HL-60 (cell line): ENCODE data around the gene CDH23.

ENCODE experiments used
- DNase-seq, 2 experiments: peaks; one replicate each; pipeline ENCODE4 v3.0.0-alpha.2; 2010 to 2020; ENCODE audit warnings: low read depth in 1 of 2, low spot score in 1 of 2
- H3K27ac ChIP-seq: fragments of 250-450 bp; sonication (Bioruptor Pico); replicated peaks from 2 replicates; pipeline ENCODE4 v1.5.1; 2020; ENCODE audit warnings: mild to moderate bottlenecking, moderate library complexity
- H3K27me3 ChIP-seq: fragments of 250-450 bp; sonication (Bioruptor Pico); 2 replicates; pipeline ENCODE4 v1.5.1; 2021; ENCODE audit warnings: mild to moderate bottlenecking, moderate library complexity; ENCODE audit not compliant: insufficient read depth, poor library complexity, severe bottlenecking
- H3K4me3 ChIP-seq: replicated peaks from 2 replicates; pipeline ENCODE4 v1.5.1; 2011; ENCODE audit warnings: mild to moderate bottlenecking, control low read depth, low read length; ENCODE audit not compliant: insufficient read depth
- GABPA ChIP-seq: IDR thresholded peaks from 2 replicates; pipeline ENCODE4 v1.6.1; 2012; ENCODE audit warnings: low read depth
- POLR2AphosphoS5 ChIP-seq: IDR thresholded peaks from 2 replicates; pipeline ENCODE4 v1.6.1; 2012; ENCODE audit warnings: low read depth
- SPI1 ChIP-seq: IDR thresholded peaks from 2 replicates; pipeline ENCODE4 v1.6.1; 2012; ENCODE audit warnings: low read depth, mild to moderate bottlenecking, borderline replicate concordance
- TF ChIP-seq, protein P1 (sequence below): IDR thresholded peaks from one replicate; pipeline ENCODE4 v1.5.1; 2011; ENCODE audit warnings: low read length, control low read depth, inconsistent platforms; ENCODE audit not compliant: insufficient read depth
- TF ChIP-seq, protein P2 (sequence below): IDR thresholded peaks from 2 replicates; pipeline ENCODE4 v1.6.1; 2012; ENCODE audit warnings: low read depth; ENCODE audit not compliant: insufficient replicate concordance

CDH23 gene

GRCh38 chr10:71424496-71425194 lies 27.9 kb downstream of the CDH23 start:
- DNase-seq = no peak
- H3K4me3 ChIP-seq = no peak overlapping the region
- TF ChIP-seq GABPA (no peak), POLR2AphosphoS5 (no peak), SPI1 (no peak)
- TF ChIP-seq, protein P1, sequence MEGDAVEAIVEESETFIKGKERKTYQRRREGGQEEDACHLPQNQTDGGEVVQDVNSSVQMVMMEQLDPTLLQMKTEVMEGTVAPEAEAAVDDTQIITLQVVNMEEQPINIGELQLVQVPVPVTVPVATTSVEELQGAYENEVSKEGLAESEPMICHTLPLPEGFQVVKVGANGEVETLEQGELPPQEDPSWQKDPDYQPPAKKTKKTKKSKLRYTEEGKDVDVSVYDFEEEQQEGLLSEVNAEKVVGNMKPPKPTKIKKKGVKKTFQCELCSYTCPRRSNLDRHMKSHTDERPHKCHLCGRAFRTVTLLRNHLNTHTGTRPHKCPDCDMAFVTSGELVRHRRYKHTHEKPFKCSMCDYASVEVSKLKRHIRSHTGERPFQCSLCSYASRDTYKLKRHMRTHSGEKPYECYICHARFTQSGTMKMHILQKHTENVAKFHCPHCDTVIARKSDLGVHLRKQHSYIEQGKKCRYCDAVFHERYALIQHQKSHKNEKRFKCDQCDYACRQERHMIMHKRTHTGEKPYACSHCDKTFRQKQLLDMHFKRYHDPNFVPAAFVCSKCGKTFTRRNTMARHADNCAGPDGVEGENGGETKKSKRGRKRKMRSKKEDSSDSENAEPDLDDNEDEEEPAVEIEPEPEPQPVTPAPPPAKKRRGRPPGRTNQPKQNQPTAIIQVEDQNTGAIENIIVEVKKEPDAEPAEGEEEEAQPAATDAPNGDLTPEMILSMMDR = no peak
- TF ChIP-seq, protein P2, sequence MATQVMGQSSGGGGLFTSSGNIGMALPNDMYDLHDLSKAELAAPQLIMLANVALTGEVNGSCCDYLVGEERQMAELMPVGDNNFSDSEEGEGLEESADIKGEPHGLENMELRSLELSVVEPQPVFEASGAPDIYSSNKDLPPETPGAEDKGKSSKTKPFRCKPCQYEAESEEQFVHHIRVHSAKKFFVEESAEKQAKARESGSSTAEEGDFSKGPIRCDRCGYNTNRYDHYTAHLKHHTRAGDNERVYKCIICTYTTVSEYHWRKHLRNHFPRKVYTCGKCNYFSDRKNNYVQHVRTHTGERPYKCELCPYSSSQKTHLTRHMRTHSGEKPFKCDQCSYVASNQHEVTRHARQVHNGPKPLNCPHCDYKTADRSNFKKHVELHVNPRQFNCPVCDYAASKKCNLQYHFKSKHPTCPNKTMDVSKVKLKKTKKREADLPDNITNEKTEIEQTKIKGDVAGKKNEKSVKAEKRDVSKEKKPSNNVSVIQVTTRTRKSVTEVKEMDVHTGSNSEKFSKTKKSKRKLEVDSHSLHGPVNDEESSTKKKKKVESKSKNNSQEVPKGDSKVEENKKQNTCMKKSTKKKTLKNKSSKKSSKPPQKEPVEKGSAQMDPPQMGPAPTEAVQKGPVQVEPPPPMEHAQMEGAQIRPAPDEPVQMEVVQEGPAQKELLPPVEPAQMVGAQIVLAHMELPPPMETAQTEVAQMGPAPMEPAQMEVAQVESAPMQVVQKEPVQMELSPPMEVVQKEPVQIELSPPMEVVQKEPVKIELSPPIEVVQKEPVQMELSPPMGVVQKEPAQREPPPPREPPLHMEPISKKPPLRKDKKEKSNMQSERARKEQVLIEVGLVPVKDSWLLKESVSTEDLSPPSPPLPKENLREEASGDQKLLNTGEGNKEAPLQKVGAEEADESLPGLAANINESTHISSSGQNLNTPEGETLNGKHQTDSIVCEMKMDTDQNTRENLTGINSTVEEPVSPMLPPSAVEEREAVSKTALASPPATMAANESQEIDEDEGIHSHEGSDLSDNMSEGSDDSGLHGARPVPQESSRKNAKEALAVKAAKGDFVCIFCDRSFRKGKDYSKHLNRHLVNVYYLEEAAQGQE = no peak
- H3K27me3 ChIP-seq = no peaks in the 10 kb centered on the region
- H3K27ac ChIP-seq = no peak overlapping the region

- Histone ChIP-seq H3K4me3 (no peak overlapping the region), H3K27ac (no peak overlapping the region), H3K27me3 (no peaks in the 10 kb centered on the region)
- DNase-seq = no peak
- TF ChIP-seq, protein P1 = no peak
- TF ChIP-seq, protein P2 = no peak
- TF ChIP-seq GABPA (no peak), POLR2AphosphoS5 (no peak), SPI1 (no peak)
Observed at GRCh38 chr10:71426058-71426605, 29.4 kb downstream of the CDH23 start.

DNA sequence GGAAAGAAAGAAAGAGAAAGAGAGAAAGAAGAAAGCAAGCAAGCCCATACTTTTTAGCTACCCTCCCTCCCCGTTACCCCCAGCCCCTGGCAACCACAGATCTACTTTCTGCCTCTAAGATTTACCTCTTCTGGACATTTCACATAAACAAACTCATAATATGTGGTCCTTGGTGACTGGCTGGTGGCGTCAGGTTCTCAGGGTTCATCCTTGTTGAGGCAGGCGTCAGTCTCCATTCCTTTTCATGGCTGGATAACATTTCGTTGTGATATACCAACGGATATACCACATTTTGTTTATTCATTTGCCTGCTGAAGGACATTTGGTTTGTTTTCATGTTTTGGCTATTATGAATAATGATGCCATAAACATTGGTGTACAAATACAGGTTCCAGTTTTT lies 30.5 kb downstream of the CDH23 start:
- H3K27me3 ChIP-seq = no peaks in the 10 kb centered on the region
- no peak for DNase-seq
- TF ChIP-seq, protein P2 = no peak
- TF ChIP-seq, protein P1 = no peak
- TF ChIP-seq GABPA = no peak
- no peak for TF ChIP-seq POLR2AphosphoS5
- no peak for TF ChIP-seq SPI1
- H3K4me3 ChIP-seq = no peak overlapping the region
- no peak overlapping the region for H3K27ac ChIP-seq
